ENCODE data around the gene HOXD4.

HOXD4 gene

GRCh38 chr2:176200971-176201370 lies 49.6 kb downstream of the HOXD4 start:
- no peak for DNase-seq

GRCh38 chr2:176202491-176202890 lies 51.1 kb downstream of the HOXD4 start:
- DNase-seq = no peak
